Nucleus accumbens (tissue), 56 donors: ENCODE measurements around the gene MDM2.
A peak's percentile ranks its signal among the peaks of the same experiment; 100 is the strongest.

Source experiments
- DNase-seq, 56 donors: peaks; one replicate each; lab custom pipeline; 2025; lab: John Stamatoyannopoulos, UW

MDM2 gene

GRCh38 chr12:68844788-68845695 is 37.1 kb downstream of the MDM2 start:
- DNase-seq, result no peak

GRCh38 chr12:68846811-68847210 is 38.8 kb downstream of the MDM2 start:
- DNase-seq, result no peak

GRCh38 chr12:68850390-68850789 is 42.4 kb downstream of the MDM2 start:
- DNase-seq, result no peak

GRCh38 chr12:68851592-68852306 is 43.8 kb downstream of the MDM2 start:
- DNase-seq, result no peak

- no peak for DNase-seq
Observed at GRCh38 chr12:68853396-68854077, 45.6 kb downstream of the MDM2 start.

GRCh38 chr12:68854078-68854468 is 46.1 kb downstream of the MDM2 start:
- DNase-seq, result no peak

GRCh38 chr12:68854554-68854953 is 46.6 kb downstream of the MDM2 start:
- no peak for DNase-seq

- DNase-seq, result no peak
Observed at GRCh38 chr12:68855111-68855510, 47.1 kb downstream of the MDM2 start.

- DNase-seq, result no peak
Observed at GRCh38 chr12:68855771-68856170, 47.8 kb downstream of the MDM2 start.

GRCh38 chr12:68856510-68856909 is 48.5 kb downstream of the MDM2 start:
- no peak for DNase-seq

GRCh38 chr12:68861890-68862289 is 53.9 kb downstream of the MDM2 start:
- DNase-seq, result no peak

- no peak for DNase-seq
Observed at GRCh38 chr12:68863109-68863770, 55.3 kb downstream of the MDM2 start.

GRCh38 chr12:68863886-68864454 is 56.0 kb downstream of the MDM2 start:
- DNase-seq, result peak in 3 of 56 donors; percentile 5 to 14 (median 6)

- no peak for DNase-seq
Observed at GRCh38 chr12:68864604-68865003, 56.6 kb downstream of the MDM2 start.

GRCh38 chr12:68865399-68866164 is 57.6 kb downstream of the MDM2 start:
- DNase-seq, result peak in 2 of 56 donors; percentile 6

GRCh38 chr12:68866950-68867349 is 59.0 kb downstream of the MDM2 start:
- DNase-seq, result no peak

- no peak for DNase-seq
Observed at GRCh38 chr12:68867606-68868005, 59.6 kb downstream of the MDM2 start.

- DNase-seq, result no peak
Observed at GRCh38 chr12:68868043-68868790, 60.2 kb downstream of the MDM2 start.

GRCh38 chr12:68870011-68870410 is 62.0 kb downstream of the MDM2 start:
- DNase-seq, result no peak
